GM12801 (cell line): ENCODE data around the gene DDN.

Source experiments
- TF ChIP-seq, protein P1 (sequence below): IDR thresholded peaks from one replicate; pipeline ENCODE4 v1.5.1; 2011; ENCODE audit warnings: control low read depth; ENCODE audit not compliant: insufficient read length; ENCODE audit errors: extremely low read depth

DDN gene

DNA sequence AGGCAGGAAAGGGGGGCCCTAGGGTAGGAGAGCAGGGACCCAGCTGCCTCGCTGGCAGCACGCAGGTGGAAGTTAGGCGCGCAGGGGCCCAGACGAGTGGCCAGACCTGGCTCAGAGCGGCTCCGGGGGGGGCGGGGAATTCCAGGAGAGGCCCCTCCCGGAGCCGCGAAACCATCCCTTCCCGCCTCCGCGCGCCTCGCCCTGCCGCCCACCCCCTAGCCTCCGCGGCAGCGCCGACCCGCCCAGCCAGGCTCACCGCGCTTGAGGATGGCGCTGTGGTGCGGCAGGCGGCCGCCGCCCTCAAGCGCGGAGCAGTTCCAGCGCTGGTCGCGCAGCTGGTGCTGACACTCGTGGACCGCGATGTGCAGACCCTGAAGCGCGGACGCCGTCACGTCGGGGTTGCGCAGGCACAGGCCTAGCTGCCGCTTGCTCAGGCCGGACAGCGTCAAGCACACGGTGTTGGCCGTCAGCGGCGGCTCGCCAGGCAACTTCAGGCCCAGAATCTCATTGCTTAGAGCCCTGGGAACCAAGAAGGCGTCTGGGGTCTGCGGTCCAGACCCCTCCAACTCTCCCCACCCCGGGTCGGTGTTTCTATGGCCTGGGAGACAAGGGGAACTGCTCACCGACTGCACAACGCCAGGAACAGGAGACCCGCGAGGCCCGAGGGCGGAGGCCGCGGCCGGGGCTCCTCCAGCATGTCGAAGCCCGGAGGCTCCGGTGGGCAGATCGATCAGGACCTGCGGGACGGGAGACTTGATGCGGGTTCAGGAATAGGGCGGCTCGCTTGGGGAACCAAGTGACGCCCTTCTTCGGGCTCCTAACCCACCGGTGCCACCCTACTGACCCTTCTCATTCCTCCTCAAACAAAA lies 29.1 kb downstream of the DDN start:
- TF ChIP-seq, protein P1, sequence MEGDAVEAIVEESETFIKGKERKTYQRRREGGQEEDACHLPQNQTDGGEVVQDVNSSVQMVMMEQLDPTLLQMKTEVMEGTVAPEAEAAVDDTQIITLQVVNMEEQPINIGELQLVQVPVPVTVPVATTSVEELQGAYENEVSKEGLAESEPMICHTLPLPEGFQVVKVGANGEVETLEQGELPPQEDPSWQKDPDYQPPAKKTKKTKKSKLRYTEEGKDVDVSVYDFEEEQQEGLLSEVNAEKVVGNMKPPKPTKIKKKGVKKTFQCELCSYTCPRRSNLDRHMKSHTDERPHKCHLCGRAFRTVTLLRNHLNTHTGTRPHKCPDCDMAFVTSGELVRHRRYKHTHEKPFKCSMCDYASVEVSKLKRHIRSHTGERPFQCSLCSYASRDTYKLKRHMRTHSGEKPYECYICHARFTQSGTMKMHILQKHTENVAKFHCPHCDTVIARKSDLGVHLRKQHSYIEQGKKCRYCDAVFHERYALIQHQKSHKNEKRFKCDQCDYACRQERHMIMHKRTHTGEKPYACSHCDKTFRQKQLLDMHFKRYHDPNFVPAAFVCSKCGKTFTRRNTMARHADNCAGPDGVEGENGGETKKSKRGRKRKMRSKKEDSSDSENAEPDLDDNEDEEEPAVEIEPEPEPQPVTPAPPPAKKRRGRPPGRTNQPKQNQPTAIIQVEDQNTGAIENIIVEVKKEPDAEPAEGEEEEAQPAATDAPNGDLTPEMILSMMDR = no peak

GRCh38 chr12:48969160-48969771 lies 29.9 kb downstream of the DDN start:
- TF ChIP-seq, protein P1 = no peak

DNA sequence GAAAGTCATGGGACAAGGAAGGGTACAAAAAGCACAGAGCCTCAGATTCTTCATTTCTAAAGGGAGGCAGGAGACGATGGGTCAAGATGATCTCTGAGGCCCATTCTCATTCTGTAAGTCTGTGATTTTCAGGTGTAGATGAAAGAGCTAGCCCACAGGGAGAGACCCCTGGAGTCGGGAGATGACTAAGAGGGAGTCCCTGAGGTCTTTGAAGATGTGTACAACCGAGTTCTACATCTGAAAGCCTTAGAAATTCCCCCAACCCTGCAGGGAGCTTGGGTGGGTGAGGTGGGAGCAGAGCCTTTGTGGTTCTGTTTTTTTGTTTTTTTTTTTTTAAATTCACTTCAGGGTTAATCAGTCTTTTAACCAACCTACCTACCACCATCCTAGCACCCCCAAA lies 30.7 kb downstream of the DDN start:
- TF ChIP-seq, protein P1 = no peak

DNA sequence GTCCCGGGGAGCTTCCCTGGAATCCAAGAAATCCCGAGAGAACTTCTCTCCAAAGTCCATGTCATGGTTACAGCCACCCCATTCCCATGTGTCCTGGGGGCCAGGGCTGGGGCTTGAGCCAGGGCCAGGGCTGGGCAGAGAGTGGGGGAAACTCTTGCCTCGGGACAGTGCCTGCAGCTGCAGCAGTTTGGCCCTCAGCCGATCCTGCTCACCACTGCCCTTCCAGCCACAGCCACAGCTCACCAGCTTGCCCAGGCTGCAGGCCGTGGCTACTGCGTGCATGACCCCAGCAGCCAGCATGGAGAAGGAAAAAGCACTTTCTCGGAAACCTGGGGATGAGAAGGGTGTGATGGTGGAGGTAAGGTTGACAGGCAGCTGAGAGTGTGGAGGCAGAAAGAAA lies 31.2 kb downstream of the DDN start:
- TF ChIP-seq, protein P1 = no peak

GRCh38 chr12:48966177-48966895 lies 32.8 kb downstream of the DDN start:
- TF ChIP-seq, protein P1 = no peak

DNA sequence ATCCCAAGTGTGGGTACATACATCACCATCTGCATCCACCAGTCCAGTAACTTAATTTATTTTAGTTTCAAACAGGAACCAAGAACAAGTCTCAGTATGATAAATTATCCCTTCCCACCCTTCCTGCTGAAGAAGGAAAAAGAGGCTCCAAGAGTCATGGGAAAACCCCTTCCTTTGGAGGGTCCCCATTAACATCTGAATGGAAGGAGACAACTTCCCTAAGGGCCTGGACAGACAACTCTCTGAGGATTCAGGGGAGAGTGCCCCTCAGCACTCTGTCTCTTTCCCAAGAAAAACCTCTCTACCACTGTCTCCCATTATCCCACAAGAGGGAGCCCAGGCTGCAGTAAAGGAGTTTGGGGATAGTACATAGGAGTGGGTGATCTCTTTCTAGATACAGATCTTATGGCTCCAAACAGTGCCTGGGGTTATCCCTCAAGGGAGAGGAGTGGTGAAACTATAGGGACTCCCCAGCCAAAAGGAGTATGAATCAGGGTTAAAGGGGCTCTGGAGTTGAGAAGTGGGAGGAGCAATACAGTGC lies 33.8 kb downstream of the DDN start:
- TF ChIP-seq, protein P1 = no peak

- TF ChIP-seq, protein P1 = no peak
Measured at GRCh38 chr12:48961801-48962200, 37.4 kb downstream of the DDN start.
